Measurements from ENCODE around the gene C3orf33.

- TF ChIP-seq CTCF (IDR thresholded peaks at IDR 0.05) = no peak
- no peak for TF ChIP-seq EP300 (IDR thresholded peaks at IDR 0.05; ENCODE audit: low read depth)
- no peak for TF ChIP-seq POLR2A (IDR thresholded peaks at IDR 0.05)
- TF ChIP-seq POLR2AphosphoS5 (IDR thresholded peaks at IDR 0.05) = no peak
These were observed 25.8 kb downstream of the C3orf33 start for GRCh38 chr3:155780291-155780690.
